ENCODE measurements around the gene DPH2. TPM values are rescaled to one million over a fixed set of nuclear protein-coding genes. Genes with fewer than 3 reads are reported as not detected.

Gene DPH2
- total RNA-seq, 1 donor from 2014 or later: 17.1 TPM

GRCh38 chr1:43942411-43942810 is 27.4 kb upstream of the DPH2 start:
- H3K9me3 Mint-ChIP-seq (ENCODE audit: unreplicated experiment): no peaks in the 10 kb centered on the region
- TF ChIP-seq CTCF (IDR thresholded peaks at IDR 0.05; ENCODE audit: unreplicated experiment): no peak
- peak overlapping the region; percentile 38 for H3K27ac Mint-ChIP-seq (ENCODE audit: unreplicated experiment)
- no peaks in the 10 kb centered on the region for H3K36me3 Mint-ChIP-seq (ENCODE audit: low read depth, unreplicated experiment)
- DNase-seq (ENCODE audit: low spot score): no peak
- no peak overlapping the region for H3K4me3 Mint-ChIP-seq (ENCODE audit: unreplicated experiment)
- peaks cover 18% of the 10 kb centered on the region for H3K4me1 Mint-ChIP-seq (ENCODE audit: unreplicated experiment)
- H3K27me3 Mint-ChIP-seq (ENCODE audit: unreplicated experiment): peaks cover 4% of the 10 kb centered on the region

GRCh38 chr1:43944860-43945259 is 24.9 kb upstream of the DPH2 start:
- no peak for TF ChIP-seq CTCF (IDR thresholded peaks at IDR 0.05; ENCODE audit: unreplicated experiment)
- no peak overlapping the region for H3K27ac Mint-ChIP-seq (ENCODE audit: unreplicated experiment)
- H3K27me3 Mint-ChIP-seq (ENCODE audit: unreplicated experiment): peaks cover 6% of the 10 kb centered on the region
- H3K4me1 Mint-ChIP-seq (ENCODE audit: unreplicated experiment): peaks cover 19% of the 10 kb centered on the region
- no peaks in the 10 kb centered on the region for H3K9me3 Mint-ChIP-seq (ENCODE audit: unreplicated experiment)
- DNase-seq (ENCODE audit: low spot score): no peak
- H3K4me3 Mint-ChIP-seq (ENCODE audit: unreplicated experiment): no peak overlapping the region
- no peaks in the 10 kb centered on the region for H3K36me3 Mint-ChIP-seq (ENCODE audit: low read depth, unreplicated experiment)

- DNase-seq (ENCODE audit: low spot score): no peak
- Mint-ChIP-seq H3K9me3 (ENCODE audit: unreplicated experiment) (no peaks in the 10 kb centered on the region), H3K4me3 (ENCODE audit: unreplicated experiment) (peak overlapping the region; percentile 94), H3K4me1 (ENCODE audit: unreplicated experiment) (peaks cover 16% of the 10 kb centered on the region), H3K27ac (ENCODE audit: unreplicated experiment) (peak overlapping the region; percentile 74), H3K36me3 (ENCODE audit: low read depth, unreplicated experiment) (peaks cover 5% of the 10 kb centered on the region), H3K27me3 (ENCODE audit: unreplicated experiment) (peaks cover 7% of the 10 kb centered on the region)
- TF ChIP-seq CTCF (IDR thresholded peaks at IDR 0.05; ENCODE audit: unreplicated experiment): no peak
Observed at GRCh38 chr1:43945674-43946235, 24.1 kb upstream of the DPH2 start.

- peaks cover 7% of the 10 kb centered on the region for H3K27me3 Mint-ChIP-seq (ENCODE audit: unreplicated experiment)
- peak; percentile 98 for DNase-seq (ENCODE audit: low spot score)
- H3K36me3 Mint-ChIP-seq (ENCODE audit: low read depth, unreplicated experiment): peaks cover 5% of the 10 kb centered on the region
- H3K4me1 Mint-ChIP-seq (ENCODE audit: unreplicated experiment): peaks cover 16% of the 10 kb centered on the region
- peak within 1 kb of the TSS; percentile 94 for H3K4me3 Mint-ChIP-seq (ENCODE audit: unreplicated experiment)
- H3K9me3 Mint-ChIP-seq (ENCODE audit: unreplicated experiment): no peaks in the 10 kb centered on the region
- H3K27ac Mint-ChIP-seq (ENCODE audit: unreplicated experiment): peak within 1 kb of the TSS; percentile 74
- TF ChIP-seq CTCF (IDR thresholded peaks at IDR 0.05; ENCODE audit: unreplicated experiment): peak; percentile 84
Observed at GRCh38 chr1:43946236-43947060, 23.4 kb upstream of the DPH2 start, which contains the start of gene IPO13. Gene IPO13 (plus strand): TSS chr1:43946950. CDS start chr1:43947601, 651 bp downstream.

All from endothelial cell (in vitro differentiated cells).